HepG2 (cell line): ENCODE results near the gene LYRM7. TPM values are rescaled to one million over a fixed set of nuclear protein-coding genes. Genes with fewer than 3 reads are reported as not detected.

Experiments
- ATAC-seq: fragments of 200-7000 bp; cut with Tn5 transposase; 3 replicates; pipeline ENCODE4 v1.9.1; 2020; ENCODE audit warnings: mild to moderate bottlenecking, moderate library complexity
- BruUV-seq: library from RNA; stranded (reverse); fragments of 400-500 nt; replicated peaks from 2 replicates; lab custom pipeline; 2021; lab: Mats Ljungman, UMichigan
- CTCF ChIA-PET: fragments of 300-600 bp; formaldehyde crosslinking; extraction: SDS; loops from one replicate; lab custom pipeline; 2021; ENCODE audit warnings: low total read pairs, inconsistent platforms, low intra/inter-chr PET ratio; lab: Yijun Ruan, JAX
- POLR2A ChIA-PET: fragments of 350-600 bp; sonication (Branson Sonifier 250); formaldehyde crosslinking; loops from one replicate; lab custom pipeline; 2020; ENCODE audit warnings: antibody characterized with exemption, inconsistent platforms; lab: Yijun Ruan, JAX
- DNase-seq: peaks from one replicate; pipeline ENCODE4 v3.0.0-alpha.2; 2015; ENCODE audit warnings: low spot score
- FAIRE-seq: peaks from 3 replicates; lab custom pipeline; 2011; peaks lifted over from hg19 to GRCh38; lab: Jason Lieb, UNC
- H2AFZ ChIP-seq: one replicate; pipeline ENCODE4 v1.6.1; 2011; ENCODE audit warnings: low read length, inconsistent platforms
- H3K27ac ChIP-seq: fragments of 300-600 bp; 3 replicates; pipeline ENCODE4 v1.8.0; 2011; ENCODE audit warnings: mixed run types, mild to moderate bottlenecking, mixed read lengths, low read length, inconsistent platforms; ENCODE audit not compliant: insufficient read depth; ENCODE audit errors: extremely low read length
- H3K27me3 ChIP-seq, 2 experiments: fragments of 200-600 bp in 1 of 2; 2 replicates in 1 of 2; 3 replicates in 1 of 2; pipeline versions ENCODE4 v1.6.0 to v1.8.0; 2011; ENCODE audit warnings: low read length in 2 of 2, mild to moderate bottlenecking in 2 of 2, moderate library complexity in 2 of 2, inconsistent platforms in 1 of 2; ENCODE audit not compliant: insufficient read depth in 2 of 2, control insufficient read depth in 1 of 2
- H3K36me3 ChIP-seq, 2 experiments: fragments of 200-600 bp in 1 of 2; replicated peaks in 1 of 2; 2 replicates in 1 of 2; 3 replicates in 1 of 2; pipeline versions ENCODE4 v1.5.1 to v1.8.0; 2011; ENCODE audit warnings: low read length in 2 of 2, inconsistent platforms in 1 of 2; ENCODE audit not compliant: insufficient read depth in 2 of 2, control insufficient read depth in 1 of 2
- H3K4me1 ChIP-seq: 2 replicates; pipeline ENCODE4 v1.5.1; 2012; ENCODE audit warnings: low read length, inconsistent platforms; ENCODE audit not compliant: insufficient read depth
- H3K4me2 ChIP-seq: 2 replicates; pipeline ENCODE4 v1.6.0; 2011; ENCODE audit warnings: low read depth, low read length, inconsistent platforms
- H3K4me3 ChIP-seq, 3 experiments: fragments of 200-600 bp in 1 of 3; sonication (generic), shearing (Covaris generic) in 1 of 3; replicated peaks in 1 of 3; 2 replicates each; pipeline ENCODE4 v1.5.1; 2011 to 2016; ENCODE audit warnings: low read length in 3 of 3, inconsistent platforms in 2 of 3, low read depth in 2 of 3, mild to moderate bottlenecking in 2 of 3, control low read depth in 1 of 3, mixed read lengths in 1 of 3; ENCODE audit not compliant: insufficient read depth in 1 of 3
- H3K79me2 ChIP-seq: one replicate; pipeline ENCODE4 v1.6.1; 2011; ENCODE audit warnings: low read length, inconsistent platforms; ENCODE audit not compliant: insufficient read depth
- H3K9ac ChIP-seq: 2 replicates; pipeline ENCODE4 v1.6.0; 2011; ENCODE audit warnings: mild to moderate bottlenecking, low read depth, low read length, inconsistent platforms; ENCODE audit not compliant: insufficient read depth
- H3K9me3 ChIP-seq: 2 replicates; pipeline ENCODE4 v1.5.1; 2012; ENCODE audit warnings: mild to moderate bottlenecking, low read length
- H4K20me1 ChIP-seq: 2 replicates; pipeline ENCODE4 v1.6.0; 2011; ENCODE audit warnings: inconsistent platforms, mild to moderate bottlenecking, low read length, moderate library complexity; ENCODE audit not compliant: insufficient read depth
- ASH2L ChIP-seq: fragments of 300-600, 200-600 bp; sonication (generic); IDR thresholded peaks from 2 replicates; pipeline ENCODE4 v1.7.0; 2017; ENCODE audit warnings: low read depth, mild to moderate bottlenecking, moderate library complexity, mixed read lengths, low read length; ENCODE audit not compliant: insufficient read length
- ATF7 ChIP-seq, 2 experiments: fragments of 450-650 bp in 1 of 2; sonication (generic) in 1 of 2; formaldehyde crosslinking in 1 of 2; IDR thresholded peaks; 2 replicates each; pipeline versions ENCODE4 v1.4.0 to v1.6.1; 2016 to 2020; ENCODE audit warnings: antibody characterized with exemption in 1 of 2, mild to moderate bottlenecking in 1 of 2, missing genetic modification reagents in 1 of 2
- DNMT3B ChIP-seq: conservative IDR thresholded peaks from 2 replicates; pipeline ENCODE4 v1.6.1; 2016; ENCODE audit warnings: missing biosample characterization, control low read depth
- KMT2A ChIP-seq: sonication (generic); formaldehyde crosslinking; IDR thresholded peaks from 2 replicates; pipeline ENCODE4 v1.4.0; 2020; ENCODE audit warnings: missing genetic modification reagents
- MAZ ChIP-seq, 2 experiments: sonication (generic) in 1 of 2; formaldehyde crosslinking in 1 of 2; IDR thresholded peaks; 2 replicates each; pipeline versions ENCODE4 v1.5.0 to v1.6.1; 2012 to 2020; ENCODE audit warnings: low read depth in 2 of 2, mild to moderate bottlenecking in 2 of 2, borderline replicate concordance in 1 of 2, improper control_type of control experiment in 1 of 2, low read length in 1 of 2, missing genetic modification reagents in 1 of 2, moderate library complexity in 1 of 2
- MTF2 ChIP-seq: sonication (generic); formaldehyde crosslinking; IDR thresholded peaks from 2 replicates; pipeline ENCODE4 v1.5.0; 2020; ENCODE audit warnings: missing genetic modification reagents, borderline replicate concordance
- MXD3 ChIP-seq: IDR thresholded peaks from 2 replicates; pipeline ENCODE4 v1.6.1; 2016; ENCODE audit warnings: mild to moderate bottlenecking, missing biosample characterization, missing genetic modification reagents
- MXI1 ChIP-seq: IDR thresholded peaks from 3 replicates; pipeline ENCODE4 v1.6.1; 2012; ENCODE audit warnings: low read depth, low read length, inconsistent platforms, borderline replicate concordance
- PITX1 ChIP-seq: sonication (generic); formaldehyde crosslinking; IDR thresholded peaks from 2 replicates; pipeline ENCODE4 v1.5.1; 2020; ENCODE audit warnings: mild to moderate bottlenecking, missing genetic modification reagents
- RELA ChIP-seq: sonication (generic); formaldehyde crosslinking; IDR thresholded peaks from 2 replicates; pipeline ENCODE4 v1.4.0; 2020; ENCODE audit warnings: missing genetic modification reagents
- RORA ChIP-seq: sonication (generic); formaldehyde crosslinking; IDR thresholded peaks from 2 replicates; pipeline ENCODE4 v1.5.0; 2020; ENCODE audit warnings: mild to moderate bottlenecking, missing genetic modification reagents, moderate library complexity
- SMYD3 ChIP-seq: sonication (generic); formaldehyde crosslinking; IDR thresholded peaks from 2 replicates; pipeline ENCODE4 v1.8.1; 2023; ENCODE audit warnings: mild to moderate bottlenecking, missing genetic modification reagents
- ZNF10 ChIP-seq: sonication (generic); formaldehyde crosslinking; IDR thresholded peaks from 2 replicates; pipeline ENCODE4 v1.4.0; 2020; ENCODE audit warnings: mild to moderate bottlenecking, low read depth, missing genetic modification reagents, borderline replicate concordance
- ZNF382 ChIP-seq: sonication (generic); formaldehyde crosslinking; IDR thresholded peaks from 2 replicates; pipeline ENCODE4 v1.5.0; 2020; ENCODE audit warnings: missing genetic modification reagents, mild to moderate bottlenecking, borderline replicate concordance
- ZNF501 ChIP-seq: sonication (generic); formaldehyde crosslinking; IDR thresholded peaks from 2 replicates; pipeline ENCODE4 v1.5.1; 2020; ENCODE audit warnings: mild to moderate bottlenecking, moderate library complexity, missing genetic modification reagents
- WGBS: methylation state at CpG from one replicate; pipeline ENCODE4 v1.1.6; 2017; ENCODE audit warnings: low lambda C conversion rate; 5-methylcytosine and 5-hydroxymethylcytosine counted together
- in situ Hi-C: cut with HindIII; loops from 2 replicates; pipeline ENCODE4 v1.10.0; 2017; ENCODE audit warnings: low pct_unique_long_range_greater_than_20kb; ENCODE audit not compliant: extremely low pct_ligation_motif_present
- intact Hi-C: fragments of 100-400 bp; cut with micrococcal nuclease; formaldehyde crosslinking; loops from one replicate; pipeline ENCODE4 v1.10.0; 2022; ENCODE audit not compliant: unreplicated experiment
- polyA plus RNA-seq, 8 experiments: library from polyadenylated mRNA; depleted of rRNA in 3 of 8; stranded (reverse) in 7 of 8; unstranded in 1 of 8; fragments of >200 nt; fragmentation: Illumina TruSeq in 4 of 8; extraction: Trizol in 4 of 8; gene quantifications; 2 replicates each; pipeline versions ENCODE4 v1.2.1 to v1.2.3, GENCODE V29; 2011 to 2016; ENCODE audit warnings: low read depth in 4 of 8, missing spikeins in 1 of 8, mixed read lengths in 1 of 8; ENCODE audit not compliant: insufficient read depth in 1 of 8
- total RNA-seq, 5 experiments: library from RNA; depleted of rRNA; stranded (reverse); fragments of >200 nt; fragmentation: Illumina TruSeq; extraction: Trizol; gene quantifications; 2 replicates each; pipeline ENCODE4 v1.2.3, GENCODE V29; 2016; ENCODE audit warnings: low read depth in 1 of 5
- TF ChIP-seq, protein P1 (sequence below): sonication (generic); formaldehyde crosslinking; IDR thresholded peaks from 2 replicates; pipeline ENCODE4 v1.8.1; 2023; ENCODE audit warnings: mild to moderate bottlenecking, moderate library complexity, missing genetic modification reagents
- TF ChIP-seq, protein P2 (sequence below): sonication (generic); formaldehyde crosslinking; IDR thresholded peaks from 2 replicates; pipeline ENCODE4 v1.5.1; 2020; ENCODE audit warnings: mild to moderate bottlenecking, missing genetic modification reagents

Gene LYRM7
- total and polyA plus RNA-seq, 2 of the 13 experiments (the other 11 are each of a cell fraction or from before 2014, with no cell fraction given), result 3.0 to 5.5 TPM

- no peak for TF ChIP-seq PITX1 (CRISPR knock-in tag)
- no peak for TF ChIP-seq ZNF10
Observed at GRCh38 chr5:131209175-131209505, 38.4 kb downstream of the LYRM7 start (continued).

- no peak overlapping the region for H3K9ac ChIP-seq
- no peaks in the 10 kb centered on the region for H3K9me3 ChIP-seq
- no peaks in the 10 kb centered on the region for H3K79me2 ChIP-seq
- CTCF ChIA-PET, result no interaction called here
- H3K4me2 ChIP-seq, result no peak overlapping the region
- H3K27me3 ChIP-seq, result no peaks in the 10 kb centered on the region; a peak in 1 of 5 replicates
- H2AFZ ChIP-seq, result no peak overlapping the region
- no peaks in the 10 kb centered on the region for H3K4me1 ChIP-seq
- H3K4me3 ChIP-seq, result no peak overlapping the region
- no TSS peak for BruUV-seq
- no peak for ATAC-seq
- intact Hi-C loops, result no loop called here
- 23% methylated on average over 6 of the region's 6 CpGs for WGBS
- no peak for FAIRE-seq
- H3K27ac ChIP-seq, result no peak overlapping the region
- in situ Hi-C loops, result no loop called here
- no peaks in the 10 kb centered on the region for H4K20me1 ChIP-seq
- DNase-seq, result no peak
- POLR2A ChIA-PET, result no interaction called here
- no peaks in the 10 kb centered on the region for H3K36me3 ChIP-seq
- TF ChIP-seq MXI1 (no peak), ZNF382 (no peak), DNMT3B (CRISPR knock-in tag) (no peak), MAZ (IDR thresholded peaks at IDR 0.05; ENCODE audit: borderline replicate concordance, low read depth, low read length) (no peak), MAZ (CRISPR knock-in tag; IDR thresholded peaks at IDR 0.05; ENCODE audit: low read depth) (no peak), SMYD3 (CRISPR knock-in tag) (no peak), MXD3 (no peak), RORA (no peak), RELA (no peak), KMT2A (CRISPR knock-in tag) (no peak), ZNF501 (CRISPR knock-in tag) (no peak), ASH2L (no peak), MTF2 (CRISPR knock-in tag) (no peak), ATF7 (IDR thresholded peaks at IDR 0.05) (no peak), ATF7 (CRISPR knock-in tag; IDR thresholded peaks at IDR 0.05) (no peak)
- TF ChIP-seq, protein P1, sequence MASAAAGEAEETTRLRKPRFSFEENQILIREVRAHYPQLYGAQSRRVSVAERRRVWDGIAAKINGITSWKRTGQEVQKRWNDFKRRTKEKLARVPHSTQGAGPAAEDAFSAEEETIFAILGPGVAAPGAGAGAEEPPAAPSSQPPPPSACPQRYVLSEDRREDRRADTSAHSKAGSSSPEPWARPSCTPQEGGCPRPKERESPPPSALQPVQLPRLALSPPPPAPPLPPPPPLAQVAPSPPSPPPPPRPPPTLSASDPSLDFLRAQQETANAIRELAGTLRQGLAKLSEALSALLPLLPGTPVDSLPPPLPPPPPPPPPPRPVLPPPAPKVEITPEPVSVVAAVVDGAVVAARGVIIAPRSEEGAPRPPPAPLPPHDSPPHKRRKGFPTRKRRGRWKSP (CRISPR knock-in tag), result no peak
- TF ChIP-seq, protein P2, sequence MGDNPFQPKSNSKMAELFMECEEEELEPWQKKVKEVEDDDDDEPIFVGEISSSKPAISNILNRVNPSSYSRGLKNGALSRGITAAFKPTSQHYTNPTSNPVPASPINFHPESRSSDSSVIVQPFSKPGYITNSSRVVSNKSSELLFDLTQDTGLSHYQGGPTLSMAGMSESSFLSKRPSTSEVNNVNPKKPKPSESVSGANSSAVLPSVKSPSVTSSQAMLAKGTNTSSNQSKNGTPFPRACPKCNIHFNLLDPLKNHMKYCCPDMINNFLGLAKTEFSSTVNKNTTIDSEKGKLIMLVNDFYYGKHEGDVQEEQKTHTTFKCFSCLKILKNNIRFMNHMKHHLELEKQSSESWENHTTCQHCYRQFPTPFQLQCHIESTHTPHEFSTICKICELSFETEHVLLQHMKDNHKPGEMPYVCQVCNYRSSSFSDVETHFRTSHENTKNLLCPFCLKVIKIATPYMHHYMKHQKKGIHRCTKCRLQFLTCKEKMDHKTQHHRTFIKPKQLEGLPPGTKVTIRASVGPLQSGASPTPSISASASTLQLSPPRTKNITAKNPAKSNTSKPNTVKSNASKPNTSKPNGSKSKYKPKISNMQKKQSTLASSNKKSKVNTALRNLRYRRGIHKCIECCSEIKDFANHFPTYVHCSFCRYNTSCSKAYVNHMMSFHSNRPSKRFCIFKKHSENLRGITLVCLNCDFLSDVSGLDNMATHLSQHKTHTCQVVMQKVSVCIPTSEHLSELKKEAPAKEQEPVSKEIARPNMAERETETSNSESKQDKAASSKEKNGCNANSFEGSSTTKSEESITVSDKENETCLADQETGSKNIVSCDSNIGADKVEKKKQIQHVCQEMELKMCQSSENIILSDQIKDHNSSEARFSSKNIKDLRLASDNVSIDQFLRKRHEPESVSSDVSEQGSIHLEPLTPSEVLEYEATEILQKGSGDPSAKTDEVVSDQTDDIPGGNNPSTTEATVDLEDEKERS (CRISPR knock-in tag), result no peak
Observed at GRCh38 chr5:131209506-131210150, 38.9 kb downstream of the LYRM7 start.
